NCI-H187 (cell line): ENCODE data around the gene SWAP70.
"Not testable (repeated sequence)": the region's sequence is repeated elsewhere in the genome, so short reads cannot be mapped to it uniquely, and the experiment has no call there.

Experiments
- DNase-seq, 2 experiments: peaks; one replicate each; lab custom pipeline; 2025; lab: John Stamatoyannopoulos, UW

SWAP70 gene

DNA sequence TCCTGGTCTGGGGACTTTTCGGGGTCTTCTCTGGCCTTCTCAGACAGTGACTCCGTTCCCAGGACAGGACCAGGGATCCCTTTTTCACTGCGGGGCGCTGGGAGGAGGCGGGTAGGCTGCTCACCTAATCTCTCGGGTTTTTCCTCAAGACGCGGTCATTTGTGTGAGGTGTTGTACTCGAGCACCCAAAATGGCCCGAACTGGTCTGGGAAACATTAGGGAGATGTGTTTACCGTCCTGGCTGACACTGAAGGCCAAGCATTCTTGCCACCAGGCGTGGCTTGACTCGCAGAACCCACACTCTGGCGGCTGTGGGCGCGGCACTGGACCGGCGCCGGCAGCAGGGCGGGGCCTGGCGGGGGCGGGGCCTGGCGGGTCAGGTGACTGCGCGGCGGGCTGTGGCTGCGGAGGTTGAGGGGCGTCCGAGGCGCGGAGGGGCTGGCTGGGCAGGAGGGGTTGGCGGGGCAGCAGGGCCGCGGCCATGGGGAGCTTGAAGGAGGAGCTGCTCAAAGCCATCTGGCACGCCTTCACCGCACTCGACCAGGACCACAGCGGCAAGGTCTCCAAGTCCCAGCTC, at the start of gene SWAP70:
TSS of gene SWAP70 (plus strand) at position 379 of the 577 bp plus-strand sequence. CDS start at position 482, 103 bp downstream.
- peak in 1 of 2 experiments; percentile 27 for DNase-seq

DNA sequence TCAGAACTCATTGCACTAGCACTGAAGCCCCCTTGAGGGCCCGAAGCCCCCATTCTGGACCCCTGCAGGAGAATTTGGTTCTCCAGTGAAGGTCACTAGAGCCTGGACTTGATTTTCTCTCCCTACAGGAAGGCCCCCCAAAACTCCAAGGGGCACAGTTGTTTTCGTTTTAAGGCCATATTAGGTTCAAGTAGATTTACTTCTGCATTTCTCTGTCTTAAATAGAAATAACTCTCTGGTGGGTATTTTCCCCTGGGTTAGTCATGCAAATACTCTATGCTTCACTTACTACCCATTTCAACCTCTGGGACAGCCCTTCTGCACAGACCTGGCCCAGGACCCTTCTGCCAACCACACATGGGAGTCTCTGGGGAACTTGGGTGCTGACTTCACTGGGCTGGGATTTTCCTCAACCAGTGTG, 48.8 kb upstream of the SWAP70 start:
- DNase-seq, result no peak

DNA sequence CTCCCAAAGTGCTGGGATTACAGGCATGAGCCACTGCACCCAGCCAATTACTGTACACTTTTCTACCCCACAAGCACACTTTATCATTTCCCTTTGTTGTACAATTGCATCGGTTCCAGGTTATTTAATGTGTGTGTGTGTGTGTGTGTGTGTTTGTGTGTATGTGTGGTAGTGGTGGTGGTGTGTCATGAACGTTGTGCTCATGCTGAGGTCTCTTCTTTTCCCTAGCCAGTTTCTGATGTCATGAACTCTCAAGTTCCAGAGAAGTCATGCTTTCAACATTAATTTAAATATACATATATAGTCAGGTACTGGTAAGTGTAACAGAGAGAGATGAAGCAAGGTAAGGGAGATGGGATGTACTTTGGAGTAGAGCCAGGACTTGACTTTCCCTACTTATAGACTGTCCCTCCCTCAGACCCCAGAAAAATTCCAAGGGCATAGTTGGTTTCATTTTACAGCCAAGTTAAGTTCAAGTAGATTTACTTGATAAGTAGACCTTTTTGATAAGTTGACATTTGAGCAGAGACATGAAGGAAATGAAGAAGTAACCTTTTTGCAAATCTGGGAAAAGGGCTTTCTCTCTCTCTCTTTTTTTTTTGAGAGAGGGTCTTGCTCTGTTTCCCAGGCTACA, 47.7 kb upstream of the SWAP70 start:
- DNase-seq, result no peak

DNA sequence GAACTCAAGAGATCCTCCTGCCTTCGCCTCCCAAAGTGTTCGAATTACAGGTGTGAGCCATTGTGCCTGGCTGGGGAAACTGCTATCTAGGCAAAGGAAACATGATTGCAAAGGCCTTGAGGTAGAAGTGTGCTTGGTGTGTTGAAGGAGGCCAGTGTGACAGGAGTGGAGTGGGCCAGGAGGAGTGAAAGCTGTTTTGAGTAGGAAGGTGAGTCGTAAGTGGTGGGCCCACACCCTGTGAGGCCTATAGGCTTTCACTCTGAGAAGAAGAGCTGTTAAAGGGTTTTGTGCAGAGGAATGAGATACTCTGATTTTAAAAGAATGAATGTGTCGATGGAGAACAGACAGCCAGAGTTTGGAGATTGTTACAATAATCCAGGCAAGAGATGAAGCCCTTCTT, 47.0 kb upstream of the SWAP70 start:
- DNase-seq, result no peak

DNA sequence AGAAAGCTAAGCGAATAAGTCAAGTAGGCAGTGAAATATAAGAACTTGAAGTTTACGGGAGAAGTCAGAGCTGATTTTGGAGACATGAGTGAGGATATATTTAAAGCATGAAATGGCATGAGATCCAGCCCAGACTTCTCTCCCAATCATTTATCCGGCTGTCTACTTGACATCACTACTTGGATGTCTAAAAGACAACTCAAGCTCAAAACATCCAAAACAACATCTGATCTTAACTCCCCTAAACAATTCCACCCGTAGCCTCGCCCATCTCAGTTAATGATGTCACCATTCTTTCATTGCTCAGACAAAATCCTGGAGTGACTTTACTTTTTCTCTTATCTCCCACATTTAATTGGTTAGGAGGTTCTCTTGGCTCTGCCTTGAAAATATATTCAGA, 45.9 kb upstream of the SWAP70 start:
- DNase-seq, result no peak

DNA sequence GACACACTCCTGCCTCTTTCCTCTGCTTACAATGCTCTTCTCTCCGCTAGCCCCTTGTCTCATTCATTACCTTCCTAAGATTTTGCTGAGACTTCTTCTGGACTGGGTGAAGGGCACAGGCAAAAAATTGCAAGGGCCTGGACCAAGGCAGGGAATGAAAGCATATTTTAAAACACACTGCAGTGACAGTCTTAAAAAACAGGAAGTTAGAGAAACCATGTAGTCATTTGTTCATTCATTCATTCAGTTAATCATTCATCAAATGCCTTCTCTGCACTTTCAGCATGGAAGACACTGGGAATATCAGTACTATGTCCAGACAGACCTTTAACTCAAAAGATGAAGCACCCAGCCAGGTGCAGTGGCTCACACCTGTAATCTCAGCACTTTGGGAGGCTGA, 44.9 kb upstream of the SWAP70 start:
- no peak for DNase-seq

DNA sequence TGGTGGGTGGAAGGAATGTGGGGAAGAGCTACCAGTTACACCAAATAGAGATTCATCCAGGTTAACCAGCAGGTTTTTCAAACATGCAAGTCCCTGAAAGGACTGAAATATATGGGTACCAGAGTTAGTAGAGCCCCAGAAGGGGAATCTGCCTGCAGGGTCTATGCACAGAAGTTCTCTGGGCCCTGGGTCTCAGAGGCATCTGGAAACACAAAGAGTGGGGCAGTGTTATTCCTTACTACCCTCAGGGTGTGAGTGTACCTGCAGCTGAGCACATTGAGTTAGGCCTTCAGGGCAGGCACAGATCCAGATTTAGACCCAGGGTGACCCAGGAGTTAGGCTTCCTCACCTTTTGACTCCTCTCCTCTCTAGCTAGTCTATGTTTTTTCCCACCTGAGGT, 43.9 kb upstream of the SWAP70 start:
- DNase-seq, result no peak

DNA sequence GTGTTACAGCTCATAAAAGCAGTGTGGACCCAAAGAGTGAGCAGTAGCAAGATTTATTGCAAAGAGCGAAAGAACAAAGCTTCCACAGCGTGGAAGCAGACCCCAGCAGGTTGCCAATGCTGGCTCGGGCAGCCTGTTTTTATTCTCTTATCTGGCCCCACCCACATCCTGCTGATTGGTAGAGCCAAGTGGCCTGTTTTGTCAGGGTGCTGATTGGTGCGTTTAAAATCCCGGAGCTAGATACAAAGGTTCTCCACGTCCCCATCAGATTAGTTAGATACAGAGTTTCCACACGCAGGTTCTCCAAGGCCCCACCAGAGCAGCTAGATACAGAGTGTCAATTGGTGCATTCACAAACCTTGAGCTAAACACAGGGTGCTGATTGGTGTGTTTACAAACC, 41.5 kb upstream of the SWAP70 start:
- DNase-seq, result not testable (repeated sequence)

DNA sequence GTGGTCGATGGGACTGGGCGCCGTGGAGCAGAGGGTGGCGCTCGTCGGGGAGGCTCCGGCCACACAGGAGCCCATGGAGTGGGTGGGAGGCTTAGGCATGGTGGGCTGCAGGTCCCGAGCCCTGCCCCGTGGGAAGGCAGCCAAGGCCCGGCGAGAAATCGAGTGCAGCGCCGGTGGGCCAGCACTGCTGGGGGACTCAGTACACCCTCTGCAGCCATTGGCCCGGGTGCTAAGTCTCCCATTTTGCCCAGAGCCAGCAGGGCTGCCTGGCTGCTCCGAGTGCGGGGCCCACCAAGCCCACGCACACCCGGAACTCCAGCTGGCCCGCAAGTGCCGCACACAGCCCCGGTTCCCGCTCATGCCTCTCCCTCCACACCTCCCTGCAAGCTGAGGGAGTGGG, 40.8 kb upstream of the SWAP70 start:
- DNase-seq, result not testable (repeated sequence)

DNA sequence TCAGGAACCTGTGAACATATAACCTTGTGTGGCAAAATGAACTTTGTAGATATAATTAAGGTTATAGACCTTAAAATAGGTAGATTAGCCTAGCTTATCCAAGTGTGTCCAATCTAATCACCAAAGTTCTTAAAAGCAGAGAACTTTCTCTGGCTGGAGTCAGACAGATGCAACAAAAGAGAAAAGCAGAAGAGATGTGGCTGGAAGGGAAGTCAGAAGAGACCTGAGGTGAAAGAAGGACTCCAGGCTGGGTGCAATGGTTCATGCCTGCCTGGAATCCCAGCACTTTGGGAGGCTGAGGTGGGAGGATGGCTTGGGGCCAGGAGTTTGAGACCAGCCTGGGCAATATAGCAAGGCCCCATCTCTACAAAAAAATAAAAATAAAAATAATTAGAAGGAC, 39.4 kb upstream of the SWAP70 start:
- no peak for DNase-seq

DNA sequence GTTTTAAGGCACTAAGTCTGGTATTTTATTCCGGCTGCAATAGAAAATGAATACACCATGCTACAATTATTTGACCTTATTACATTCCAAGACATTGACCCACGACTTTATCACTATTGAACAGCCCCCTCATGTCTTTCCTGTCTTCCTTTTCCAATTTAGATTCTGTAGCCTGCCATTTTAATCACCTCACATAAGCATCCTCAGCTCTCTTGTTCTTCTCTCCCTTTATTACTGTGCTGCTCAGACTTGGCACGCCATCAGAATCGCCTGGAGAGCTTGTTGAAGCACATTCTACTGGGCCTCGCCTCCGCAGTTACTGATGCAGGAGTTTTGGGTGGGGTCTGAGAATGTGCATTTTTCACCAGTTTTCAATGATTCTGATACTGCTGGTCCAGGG, 38.7 kb upstream of the SWAP70 start:
- no peak for DNase-seq

DNA sequence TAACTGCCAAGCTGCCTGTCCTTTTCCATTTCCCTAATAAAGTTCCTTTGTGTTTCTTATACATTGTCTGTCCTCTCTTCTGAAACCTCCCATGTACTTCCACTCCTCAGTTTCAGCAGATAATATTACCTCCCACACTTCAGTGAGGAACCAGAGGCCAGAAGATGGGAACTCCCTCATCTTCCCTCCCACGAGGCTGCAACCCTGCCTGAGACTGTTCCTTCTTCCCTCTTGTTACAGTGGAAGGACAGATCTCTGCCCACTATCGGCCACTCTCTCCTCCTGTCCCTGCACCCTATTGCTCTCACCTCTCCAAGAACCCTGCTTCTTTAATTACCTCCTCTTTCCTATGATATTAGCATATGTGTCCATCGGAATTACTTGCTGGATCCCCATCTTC, 38.1 kb upstream of the SWAP70 start:
- DNase-seq, result no peak

DNA sequence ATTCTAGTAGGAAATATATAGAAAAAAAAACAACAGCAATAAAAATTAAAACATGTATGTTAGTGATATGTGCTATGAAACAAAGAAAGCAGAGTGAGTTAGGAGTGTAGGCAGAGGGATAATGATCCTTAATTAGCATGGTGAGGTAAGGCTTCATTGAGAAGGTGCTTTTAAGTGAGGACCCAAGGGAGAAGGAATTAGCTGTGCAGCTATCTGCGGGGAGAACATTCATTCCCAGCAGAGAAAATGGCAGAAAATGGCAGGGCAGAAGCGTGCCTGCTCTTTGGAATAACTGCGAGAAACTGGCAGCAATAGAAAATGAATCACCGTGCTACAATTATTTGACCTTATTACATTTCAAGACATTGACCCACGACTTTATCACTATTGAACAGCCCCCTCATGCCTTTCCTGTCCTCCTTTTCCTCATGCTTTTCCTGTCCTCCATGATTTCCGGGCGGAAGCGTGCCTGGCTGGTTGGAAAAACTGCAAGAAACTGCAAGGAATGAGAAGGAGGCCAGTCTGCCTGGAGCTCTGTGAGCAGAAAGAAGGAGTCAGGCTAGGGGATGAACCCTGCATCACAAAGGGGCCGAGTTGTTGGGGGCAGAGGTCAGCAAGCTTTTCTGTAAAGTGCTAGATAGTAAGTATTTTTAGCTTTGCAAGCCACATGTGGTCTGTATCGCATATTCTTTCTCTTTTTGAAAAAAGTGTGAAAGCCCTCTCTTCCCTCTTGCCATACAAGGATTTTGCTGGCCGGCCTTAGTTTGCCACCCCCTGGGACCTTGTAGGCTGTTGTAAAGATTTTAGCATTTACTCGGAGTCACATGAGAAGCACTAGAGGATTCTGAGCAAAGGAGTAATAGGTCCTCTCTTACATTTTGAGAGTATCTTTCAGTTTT, 37.1 kb upstream of the SWAP70 start:
- DNase-seq, result no peak

DNA sequence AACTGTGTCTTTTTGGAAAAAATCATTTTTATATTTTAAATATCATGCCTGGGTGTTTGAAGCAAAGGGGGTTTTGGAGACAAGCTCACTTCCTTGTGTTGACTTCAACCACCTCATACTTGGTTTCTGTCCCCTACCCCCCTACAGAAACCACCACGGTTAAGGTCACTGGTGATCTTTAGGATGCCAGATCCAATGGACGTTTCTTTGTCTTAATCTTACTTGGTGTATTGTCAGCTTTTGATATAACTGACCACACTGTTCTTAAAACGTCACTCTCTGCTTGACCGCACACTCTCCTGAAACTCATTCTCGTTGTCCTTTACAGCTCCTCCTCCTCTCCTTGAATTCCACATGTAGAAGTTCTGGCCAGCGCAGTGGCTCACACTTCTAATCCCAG, 34.8 kb upstream of the SWAP70 start:
- no peak for DNase-seq

DNA sequence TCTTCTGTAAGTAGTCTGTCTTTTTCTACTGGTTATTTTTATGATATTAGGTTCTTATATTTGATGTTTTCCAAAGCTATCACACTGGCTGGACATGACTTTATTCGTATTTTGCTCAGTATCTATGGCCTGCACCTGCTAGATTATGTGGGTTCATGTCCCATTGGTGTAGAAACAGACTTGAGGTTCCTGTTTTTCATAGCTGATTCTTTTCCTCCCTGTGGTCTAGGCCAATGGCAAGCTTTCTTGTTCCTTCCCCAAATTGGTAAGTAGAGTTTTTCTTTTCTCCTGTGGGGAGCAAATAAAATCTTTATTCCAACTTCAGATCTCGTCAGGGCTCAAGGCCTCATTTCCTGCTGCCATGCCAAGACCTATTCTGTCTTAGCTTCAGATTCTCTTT, 30.2 kb upstream of the SWAP70 start:
- no peak for DNase-seq

DNA sequence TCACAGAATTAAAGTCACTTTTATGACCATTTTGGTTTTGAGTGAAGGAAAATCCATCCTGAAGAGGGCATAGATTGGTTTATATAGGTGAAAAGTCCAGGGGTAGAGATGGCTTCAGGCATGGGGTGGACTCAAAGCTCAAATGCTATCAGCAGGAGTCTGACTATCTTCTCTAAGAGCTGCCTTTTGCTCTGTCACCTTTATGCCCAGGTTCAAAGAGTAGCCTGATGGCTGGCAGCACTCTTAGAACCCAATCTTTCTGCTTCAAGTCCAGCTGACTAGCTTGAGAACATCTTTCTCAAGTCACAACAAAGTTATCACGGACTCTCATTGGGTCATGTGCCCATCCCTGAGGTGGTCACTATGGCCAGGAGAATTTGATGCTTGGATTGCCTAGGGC, 27.2 kb upstream of the SWAP70 start:
- DNase-seq, result no peak

DNA sequence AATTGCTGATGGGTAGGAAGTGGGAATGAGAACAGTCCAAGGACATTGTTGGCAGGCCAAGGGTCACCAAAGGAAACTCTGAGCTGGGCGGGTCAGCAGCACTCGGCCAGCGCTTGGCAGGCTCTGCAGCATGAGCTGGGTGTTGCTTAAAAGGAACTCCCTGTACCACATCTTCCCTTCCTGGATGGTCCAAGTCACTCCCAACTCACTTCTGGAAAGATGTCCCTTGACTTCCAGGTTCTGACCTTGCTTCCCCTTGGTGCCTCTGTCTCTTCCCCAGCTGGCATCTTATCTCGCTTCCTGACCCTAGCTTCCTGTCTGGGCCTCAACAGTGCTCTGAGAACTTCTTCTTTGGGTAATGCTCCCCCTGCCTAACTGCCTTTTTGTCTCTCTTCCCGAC, 24.8 kb upstream of the SWAP70 start:
- DNase-seq, result no peak

DNA sequence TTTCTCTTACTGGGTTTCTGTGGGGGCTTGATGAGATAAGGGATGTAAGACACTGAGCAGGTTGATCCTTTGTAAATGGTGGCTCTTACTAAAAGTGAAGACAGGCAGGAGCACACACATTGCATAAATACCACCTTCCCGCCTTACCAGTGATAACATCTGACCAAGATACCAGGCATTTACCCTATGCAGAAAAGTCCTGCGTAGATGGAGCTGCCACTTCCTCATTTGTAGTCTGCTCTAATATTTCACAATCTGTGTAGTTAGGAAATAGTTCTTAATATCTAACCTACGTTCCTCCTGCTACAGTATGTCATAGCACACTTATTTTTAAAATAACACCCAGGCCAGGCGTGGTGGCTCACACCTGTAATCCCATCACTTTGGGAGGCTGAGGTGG, 23.9 kb upstream of the SWAP70 start:
- no peak for DNase-seq

DNA sequence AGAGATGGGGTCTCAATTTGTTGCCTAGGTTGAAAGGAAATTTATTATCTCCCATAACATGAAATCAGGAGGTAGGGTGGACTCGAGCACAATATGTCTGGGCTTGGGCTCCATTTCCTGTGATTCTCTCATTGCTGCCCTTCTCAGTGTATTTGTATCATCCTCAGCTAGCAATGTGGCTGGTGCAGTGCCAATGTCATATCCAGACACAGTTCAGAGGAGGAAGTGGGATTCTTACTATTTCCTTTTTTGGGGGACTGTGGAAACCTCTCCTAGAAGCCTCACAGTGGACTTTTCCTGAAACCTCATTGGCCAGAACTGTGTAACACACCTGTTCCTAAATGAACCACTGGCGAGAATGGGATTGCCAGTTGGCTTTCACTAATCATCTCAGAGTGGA, 21.0 kb upstream of the SWAP70 start:
- DNase-seq, result no peak

DNA sequence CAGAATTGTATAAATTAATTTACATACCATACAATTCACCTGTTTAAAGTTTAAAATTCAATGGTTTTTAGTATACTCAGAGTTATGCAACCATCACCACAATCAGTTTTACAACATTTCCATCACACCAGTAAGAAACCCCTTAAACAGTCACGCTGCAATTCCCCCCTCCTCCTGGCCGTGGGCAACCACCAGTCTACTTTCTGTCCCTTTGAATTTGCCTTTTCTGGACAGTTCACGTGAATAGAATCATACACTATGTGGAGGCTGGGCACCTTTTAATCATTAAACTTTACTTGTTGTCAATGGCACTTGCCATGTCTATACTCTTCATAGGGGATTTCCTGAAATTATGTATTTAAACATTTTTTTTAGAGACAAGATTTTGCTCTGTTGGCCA, 20.1 kb upstream of the SWAP70 start:
- no peak for DNase-seq

DNA sequence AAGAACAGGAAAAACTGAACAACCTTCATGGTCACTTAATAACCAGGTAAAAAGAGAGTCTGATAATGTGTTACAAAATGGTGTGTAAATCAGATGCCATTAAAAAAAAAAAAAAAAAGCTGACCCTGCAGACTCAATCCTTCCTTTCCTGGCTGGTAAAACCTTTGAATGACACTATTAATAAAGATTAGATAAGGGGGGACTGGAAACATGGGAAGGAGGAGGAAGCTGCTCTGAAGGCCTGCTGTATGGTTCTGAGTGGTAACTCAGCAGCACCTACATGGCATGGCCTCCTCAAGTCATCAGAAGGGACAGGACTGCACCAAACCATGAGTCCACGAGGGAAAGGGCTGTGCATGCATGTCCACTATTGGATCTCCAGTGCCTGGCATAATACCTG, 18.0 kb upstream of the SWAP70 start:
- DNase-seq, result no peak

DNA sequence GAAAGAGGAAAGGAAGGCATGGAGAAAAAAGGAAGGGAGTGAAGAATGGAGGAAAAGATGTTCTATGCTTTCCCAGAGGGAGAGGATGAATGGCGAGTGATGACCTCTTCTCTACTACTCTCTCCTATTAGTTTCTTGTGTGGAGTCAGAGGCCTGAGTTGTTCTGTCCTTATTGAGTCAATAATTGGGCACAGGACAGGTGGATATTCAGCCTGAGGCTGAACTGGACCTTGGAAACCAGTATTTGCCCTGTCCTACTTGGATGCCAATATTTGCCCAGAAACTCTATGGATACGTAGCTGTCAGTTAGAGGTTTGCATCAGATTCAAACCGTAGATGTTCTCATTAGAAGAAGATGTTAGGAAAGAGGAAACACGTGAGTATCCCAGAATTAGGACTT, 17.6 kb upstream of the SWAP70 start:
- DNase-seq, result no peak

DNA sequence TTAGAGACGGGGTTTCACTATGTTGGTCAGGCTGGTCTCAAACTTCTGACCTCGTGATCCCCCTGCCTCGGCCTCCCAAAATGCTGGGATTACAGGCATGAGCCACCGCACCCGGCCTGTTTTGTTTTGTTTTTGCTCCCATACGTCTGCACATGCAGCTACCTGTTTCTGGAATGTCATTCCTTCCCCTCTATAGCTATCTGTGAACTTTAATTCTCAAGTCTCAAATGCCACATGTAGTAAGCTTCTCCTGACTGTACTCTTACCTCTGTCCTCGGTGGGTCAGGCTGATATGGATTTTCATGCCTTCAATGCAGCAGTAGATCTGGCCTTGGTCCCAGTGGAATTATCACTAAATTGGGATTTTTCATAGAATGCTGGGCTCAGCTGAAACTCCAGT, 12.4 kb upstream of the SWAP70 start:
- no peak for DNase-seq
